ENCODE measurements around the gene CYFIP1. TPM values are rescaled to one million over a fixed set of nuclear protein-coding genes. Genes with fewer than 3 reads are reported as not detected.

The CYFIP1 gene
- total RNA-seq, 1 experiment from 2014 or later: 80.3 TPM

- Histone ChIP-seq H3K79me2 (ENCODE audit: low read length) (no peaks in the 10 kb centered on the region), H3K4me3 (ENCODE audit: low read length) (no peak overlapping the region), H3K27me3 (ENCODE audit: low read length) (no peaks in the 10 kb centered on the region), H3K27ac (ENCODE audit: low read length) (no peak overlapping the region), H4K20me1 (ENCODE audit: low read length) (0 out of 2 replicates have a peak, but pooled peaks cover 4% of the 10 kb centered on the region), H3K9ac (ENCODE audit: low read length) (no peak overlapping the region), H3F3A (ENCODE audit: low read length, unreplicated experiment) (peaks cover 4% of the 10 kb centered on the region), H3K4me1 (ENCODE audit: insufficient read depth, low read length) (peaks cover 36% of the 10 kb centered on the region), H2AFZ (ENCODE audit: low read length) (no peak overlapping the region), H3K4me2 (ENCODE audit: low read length) (no peak overlapping the region), H3K36me3 (ENCODE audit: low read depth, low read length) (no peaks in the 10 kb centered on the region; the same call in 1 of the 2 replicates), H3K9me3 (ENCODE audit: low read length) (no peaks in the 10 kb centered on the region), H3K9me2 (replicated peaks; ENCODE audit: low read length) (no peaks in the 10 kb centered on the region)
- BruUV-seq (replicated peaks): no TSS peak
- ATAC-seq (no peak), DNase-seq (no peak)
- ChIA-PET CTCF (no interaction called here), POLR2A (ENCODE audit: unreplicated experiment) (no interaction called here)
- intact Hi-C loops (cut with micrococcal nuclease): loop anchor here (10.0 kb wide), 1 partner anchor 182 kb away; no protein-coding TSS in a partner anchor
- no peak for TF ChIP-seq CTCF (conservative IDR thresholded peaks at IDR 0.05; ENCODE audit: low read depth, low read length)
- no peak for TF ChIP-seq EZH2 (IDR thresholded peaks at IDR 0.05; ENCODE audit: low read length, unreplicated experiment)
- no peak for TF ChIP-seq EZH2phosphoT487 (IDR thresholded peaks at IDR 0.05; ENCODE audit: borderline replicate concordance, low read length)
Measured at GRCh38 chr15:22892333-22892732, 87.8 kb downstream of the CYFIP1 start.

GRCh38 chr15:22891426-22892210 is 88.5 kb downstream of the CYFIP1 start:
- H3F3A ChIP-seq (ENCODE audit: low read length, unreplicated experiment): peaks cover 4% of the 10 kb centered on the region
- H3K4me1 ChIP-seq (ENCODE audit: insufficient read depth, low read length): peaks cover 42% of the 10 kb centered on the region
- no peaks in the 10 kb centered on the region for H3K9me3 ChIP-seq (ENCODE audit: low read length)
- no TSS peak for BruUV-seq (replicated peaks)
- DNase-seq: no peak
- intact Hi-C loops (cut with micrococcal nuclease): loop anchor here (10.0 kb wide), 1 partner anchor 183 kb away; no protein-coding TSS in a partner anchor
- POLR2A ChIA-PET (ENCODE audit: unreplicated experiment): no interaction called here
- H3K27me3 ChIP-seq (ENCODE audit: low read length): no peaks in the 10 kb centered on the region
- no peak overlapping the region for H3K27ac ChIP-seq (ENCODE audit: low read length)
- no peak for ATAC-seq
- H2AFZ ChIP-seq (ENCODE audit: low read length): no peak overlapping the region
- TF ChIP-seq CTCF (conservative IDR thresholded peaks at IDR 0.05; ENCODE audit: low read depth, low read length) (no peak), EZH2 (IDR thresholded peaks at IDR 0.05; ENCODE audit: low read length, unreplicated experiment) (no peak), EZH2phosphoT487 (IDR thresholded peaks at IDR 0.05; ENCODE audit: borderline replicate concordance, low read length) (no peak)
- no peak overlapping the region for H3K4me2 ChIP-seq (ENCODE audit: low read length)
- no peaks in the 10 kb centered on the region for H3K79me2 ChIP-seq (ENCODE audit: low read length)
- H3K4me3 ChIP-seq (ENCODE audit: low read length): no peak overlapping the region
- H3K9me2 ChIP-seq (replicated peaks; ENCODE audit: low read length): no peaks in the 10 kb centered on the region
- no peak overlapping the region for H3K9ac ChIP-seq (ENCODE audit: low read length)
- 0 out of 2 replicates have a peak, but pooled peaks cover 4% of the 10 kb centered on the region for H4K20me1 ChIP-seq (ENCODE audit: low read length)
- CTCF ChIA-PET: no interaction called here
- no peaks in the 10 kb centered on the region; the same call in 1 of the 2 replicates for H3K36me3 ChIP-seq (ENCODE audit: low read depth, low read length)

- CTCF ChIA-PET: no interaction called here
- Histone ChIP-seq H3F3A (ENCODE audit: low read length, unreplicated experiment) (peaks cover 4% of the 10 kb centered on the region), H3K27me3 (ENCODE audit: low read length) (no peaks in the 10 kb centered on the region), H3K36me3 (ENCODE audit: low read depth, low read length) (no peaks in the 10 kb centered on the region; the same call in 1 of the 2 replicates), H3K27ac (ENCODE audit: low read length) (no peak overlapping the region), H3K4me2 (ENCODE audit: low read length) (no peak overlapping the region), H3K9me2 (replicated peaks; ENCODE audit: low read length) (no peaks in the 10 kb centered on the region), H4K20me1 (ENCODE audit: low read length) (0 out of 2 replicates have a peak, but pooled peaks cover 4% of the 10 kb centered on the region), H3K9me3 (ENCODE audit: low read length) (no peaks in the 10 kb centered on the region), H3K4me1 (ENCODE audit: insufficient read depth, low read length) (peaks cover 31% of the 10 kb centered on the region), H3K9ac (ENCODE audit: low read length) (no peak overlapping the region), H2AFZ (ENCODE audit: low read length) (no peak overlapping the region), H3K79me2 (ENCODE audit: low read length) (no peaks in the 10 kb centered on the region), H3K4me3 (ENCODE audit: low read length) (no peak overlapping the region)
- intact Hi-C loops (cut with micrococcal nuclease): loop anchor here (10.0 kb wide), 1 partner anchor 185 kb away; no protein-coding TSS in a partner anchor
- no TSS peak for BruUV-seq (replicated peaks)
- DNase-seq (no peak), ATAC-seq (no peak)
- no peak for TF ChIP-seq CTCF (conservative IDR thresholded peaks at IDR 0.05; ENCODE audit: low read depth, low read length)
- no peak for TF ChIP-seq EZH2phosphoT487 (IDR thresholded peaks at IDR 0.05; ENCODE audit: borderline replicate concordance, low read length)
- TF ChIP-seq EZH2 (IDR thresholded peaks at IDR 0.05; ENCODE audit: low read length, unreplicated experiment): no peak
- POLR2A ChIA-PET (ENCODE audit: unreplicated experiment): no interaction called here
Measured at GRCh38 chr15:22890296-22890695, 89.9 kb downstream of the CYFIP1 start.

Data from PC-3 (cell line).